Gastroesophageal sphincter (tissue), 4 donors: ENCODE results near the gene ADAMTS5. TPM values are rescaled to one million over a fixed set of nuclear protein-coding genes. Genes with fewer than 3 reads are reported as not detected.

Source experiments
- ATAC-seq: fragments of 150-250 bp; one replicate; pipeline ENCODE4 v1.9.1; 2016; ENCODE audit warnings: mild to moderate bottlenecking, moderate library complexity
- H3K27ac ChIP-seq, 4 donors: fragments of 200-600 bp; sonication (generic) in 3 of 4; 1 replicate in 3 of 4; 2 replicates in 1 of 4; pipeline ENCODE4 v1.5.1; 2016 to 2019
- H3K27me3 ChIP-seq: fragments of 200-600 bp; sonication (generic); one replicate; pipeline ENCODE4 v1.5.1; 2019
- H3K36me3 ChIP-seq, 2 donors: fragments of 200-600 bp; sonication (generic); one replicate each; pipeline ENCODE4 v1.5.1; 2019; ENCODE audit warnings: control low read depth in 1 of 2
- H3K4me1 ChIP-seq, 3 donors: fragments of 200-600 bp; sonication (generic); 1 replicate in 2 of 3; 2 replicates in 1 of 3; pipeline ENCODE4 v1.5.1; 2016 to 2019; ENCODE audit warnings: control low read depth in 2 of 3
- H3K4me3 ChIP-seq, 2 donors: fragments of 200-600 bp; sonication (generic); one replicate each; pipeline ENCODE4 v1.5.1; 2019; ENCODE audit warnings: mild to moderate bottlenecking in 1 of 2, moderate library complexity in 1 of 2
- H3K9me3 ChIP-seq, 3 donors: fragments of 200-600 bp; sonication (generic); one replicate each; pipeline ENCODE4 v1.5.1; 2017 to 2019; ENCODE audit warnings: control low read depth in 2 of 3
- CTCF ChIP-seq, 4 experiments: fragments of 200-600 bp in 2 of 4; fragments of 450-650 bp in 2 of 4; sonication (generic) in 1 of 4; IDR thresholded peaks; one replicate each; pipeline ENCODE4 v1.5.1; 2017 to 2019; ENCODE audit warnings: antibody characterized with exemption in 4 of 4, mild to moderate bottlenecking in 2 of 4, moderate library complexity in 2 of 4
- EP300 ChIP-seq: sonication (generic); formaldehyde crosslinking; IDR thresholded peaks from one replicate; pipeline ENCODE4 v1.6.1; 2017; ENCODE audit warnings: antibody characterized with exemption, mild to moderate bottlenecking
- POLR2A ChIP-seq, 2 donors: fragments of 450-650 bp; IDR thresholded peaks; one replicate each; pipeline ENCODE4 v1.6.1; 2017; ENCODE audit warnings: antibody characterized with exemption in 2 of 2, mild to moderate bottlenecking in 2 of 2, moderate library complexity in 1 of 2
- POLR2AphosphoS5 ChIP-seq: sonication (generic); formaldehyde crosslinking; IDR thresholded peaks from one replicate; pipeline ENCODE4 v1.6.1; 2017; ENCODE audit warnings: antibody characterized with exemption
- WGBS, 2 donors: methylation state at CpG; one replicate each; pipeline ENCODE4 v1.1.5; 2018; ENCODE audit warnings: low coverage in 1 of 2; 5-methylcytosine and 5-hydroxymethylcytosine counted together
- total RNA-seq, 4 donors: library from RNA; depleted of rRNA; stranded (reverse); fragments of >200 nt; gene quantifications; one replicate each; pipeline ENCODE4 v1.1.0, GENCODE V29; 2016

The ADAMTS5 gene
- total RNA-seq, 4 donors from 2014 or later = 16.8 to 55.8 (median 29.0) TPM

- 73 to 80% methylated on average over 8 of the region's 8 CpGs for WGBS, 2 donors
- TF ChIP-seq CTCF (IDR thresholded peaks at IDR 0.05) (no peak), EP300 (no peak), POLR2AphosphoS5 (no peak), POLR2A (IDR thresholded peaks at IDR 0.05) (no peak)
These were observed 48.4 kb downstream of the ADAMTS5 start for GRCh38 chr21:26918323-26919079.

GRCh38 chr21:26916799-26917198 is 50.1 kb downstream of the ADAMTS5 start:
- TF ChIP-seq POLR2AphosphoS5 (no peak), POLR2A (IDR thresholded peaks at IDR 0.05) (no peak), EP300 (no peak), CTCF (IDR thresholded peaks at IDR 0.05) (no peak)
- 96 to 100% methylated on average over 2 of the region's 2 CpGs for WGBS, 2 donors
- Histone ChIP-seq H3K27me3 (no peaks in the 10 kb centered on the region), H3K4me3 (no peak overlapping the region), H3K9me3 (no peaks in the 10 kb centered on the region), H3K36me3 (no peaks in the 10 kb centered on the region), H3K4me1 (no peaks in the 10 kb centered on the region), H3K27ac (no peak overlapping the region)
- ATAC-seq = no peak

More at GRCh38 chr21:26918323-26919079, 48.4 kb downstream of the ADAMTS5 start:
- no peak for ATAC-seq
- H3K4me3 ChIP-seq = no peak overlapping the region
- H3K9me3 ChIP-seq = no peaks in the 10 kb centered on the region
- peaks cover 0 to 8% of the 10 kb centered on the region in 2 donors for H3K36me3 ChIP-seq
- H3K27ac ChIP-seq = no peak overlapping the region
- no peaks in the 10 kb centered on the region for H3K27me3 ChIP-seq
- H3K4me1 ChIP-seq = no peaks in the 10 kb centered on the region

- no peaks in the 10 kb centered on the region for H3K9me3 ChIP-seq
- TF ChIP-seq POLR2AphosphoS5 = no peak
- TF ChIP-seq POLR2A (IDR thresholded peaks at IDR 0.05) = no peak
- TF ChIP-seq CTCF (IDR thresholded peaks at IDR 0.05) = no peak
- no peak for TF ChIP-seq EP300
- ATAC-seq = no peak
These were observed 52.3 kb downstream of the ADAMTS5 start for GRCh38 chr21:26914557-26914956.

GRCh38 chr21:26912466-26912865 is 54.4 kb downstream of the ADAMTS5 start:
- Histone ChIP-seq H3K27ac (no peak overlapping the region), H3K27me3 (no peaks in the 10 kb centered on the region), H3K4me1 (peaks cover 0 to 26% (median 0%) of the 10 kb centered on the region in 3 donors), H3K9me3 (no peaks in the 10 kb centered on the region), H3K36me3 (no peaks in the 10 kb centered on the region), H3K4me3 (no peak overlapping the region)
- no peak for TF ChIP-seq POLR2A (IDR thresholded peaks at IDR 0.05)
- no peak for TF ChIP-seq EP300
- no peak for TF ChIP-seq POLR2AphosphoS5
- TF ChIP-seq CTCF (IDR thresholded peaks at IDR 0.05) = no peak
- 100% methylated on average over 1 of the region's 1 CpG; no CpG with 5 or more reads in 1 of the 2 donors for WGBS, 2 donors
- no peak for ATAC-seq

More at GRCh38 chr21:26914557-26914956, 52.3 kb downstream of the ADAMTS5 start:
- H3K27me3 ChIP-seq = no peaks in the 10 kb centered on the region
- H3K4me1 ChIP-seq = peaks cover 0 to 10% (median 0%) of the 10 kb centered on the region in 3 donors
- no peak overlapping the region for H3K4me3 ChIP-seq
- H3K36me3 ChIP-seq = no peaks in the 10 kb centered on the region
- no peak overlapping the region for H3K27ac ChIP-seq

GRCh38 chr21:26909972-26910371 is 56.9 kb downstream of the ADAMTS5 start:
- TF ChIP-seq EP300 (no peak), POLR2A (IDR thresholded peaks at IDR 0.05) (no peak), CTCF (IDR thresholded peaks at IDR 0.05) (peak in 1 of 4 experiments; percentile 7), POLR2AphosphoS5 (no peak)
- H3K36me3 ChIP-seq = no peaks in the 10 kb centered on the region
- H3K9me3 ChIP-seq = no peaks in the 10 kb centered on the region
- H3K27me3 ChIP-seq = no peaks in the 10 kb centered on the region
- WGBS, 2 donors = 78 to 90% methylated on average over 3 of the region's 3 CpGs
- H3K4me3 ChIP-seq = no peak overlapping the region
- no peak overlapping the region for H3K27ac ChIP-seq
- no peak for ATAC-seq
- peaks cover 0 to 38% (median 0%) of the 10 kb centered on the region in 3 donors for H3K4me1 ChIP-seq
